AG04450 (cell line): ENCODE results near the gene PIP5K1C. TPM values are rescaled to one million over a fixed set of nuclear protein-coding genes. Genes with fewer than 3 reads are reported as not detected.

Experiments
- CTCF ChIA-PET: fragments of 300-600, 350-600 bp; formaldehyde crosslinking; extraction: SDS; loops from one replicate; lab custom pipeline; 2022; ENCODE audit warnings: antibody characterized with exemption, inconsistent platforms; lab: Charles Lee
- POLR2A ChIA-PET: fragments of 350-600 bp; formaldehyde crosslinking; extraction: SDS; loops from one replicate; lab custom pipeline; 2021; ENCODE audit warnings: antibody characterized with exemption, inconsistent platforms; lab: Yijun Ruan, JAX
- DNase-seq: peaks from one replicate; pipeline ENCODE4 v3.0.0-alpha.2; 2011; ENCODE audit warnings: low read depth, low spot score
- H3K27ac ChIP-seq: one replicate; pipeline ENCODE4 v1.5.1; 2012; ENCODE audit warnings: low read depth, low read length, control low read depth
- H3K27me3 ChIP-seq: one replicate; pipeline ENCODE4 v1.6.0; 2012; ENCODE audit warnings: low read length; ENCODE audit not compliant: control insufficient read depth, insufficient read depth
- H3K4me3 ChIP-seq: 2 replicates; pipeline ENCODE4 v1.5.1; 2011; ENCODE audit warnings: mild to moderate bottlenecking, low read depth, low read length, control low read depth
- H3K9me3 ChIP-seq: 2 replicates; pipeline ENCODE4 v1.5.1; 2012; ENCODE audit warnings: low read length; ENCODE audit not compliant: control insufficient read depth, insufficient read depth
- CTCF ChIP-seq: IDR thresholded peaks from 2 replicates; pipeline ENCODE4 v1.5.1; 2011; ENCODE audit warnings: low read depth, low read length, control low read depth, inconsistent platforms
- polyA plus RNA-seq: library from polyadenylated mRNA; depleted of rRNA; stranded (reverse); fragments of >200 nt; gene quantifications from 2 replicates; pipeline ENCODE4 v1.2.3, GENCODE V29; 2011

PIP5K1C gene
- polyA plus RNA-seq, 1 experiment: 10.3 TPM

GRCh38 chr19:3605770-3606169 lies 94.5 kb downstream of the PIP5K1C start:
- DNase-seq: no peak
- Histone ChIP-seq H3K27me3 (no peaks in the 10 kb centered on the region), H3K4me3 (peak overlapping the region; percentile 72), H3K9me3 (peaks cover 10% of the 10 kb centered on the region; the same call in 1 of the 2 replicates), H3K27ac (no peak overlapping the region)
- CTCF ChIA-PET: no interaction called here
- TF ChIP-seq CTCF: no peak
- POLR2A ChIA-PET: no interaction called here

GRCh38 chr19:3605361-3605760 lies 94.9 kb downstream of the PIP5K1C start:
- no peak overlapping the region for H3K4me3 ChIP-seq
- POLR2A ChIA-PET: no interaction called here
- CTCF ChIA-PET: no interaction called here
- no peak overlapping the region for H3K27ac ChIP-seq
- no peak for TF ChIP-seq CTCF
- DNase-seq: no peak
- no peaks in the 10 kb centered on the region for H3K27me3 ChIP-seq
- H3K9me3 ChIP-seq: peaks cover 12% of the 10 kb centered on the region; the same call in 1 of the 2 replicates

- POLR2A ChIA-PET: no interaction called here
- Histone ChIP-seq H3K9me3 (peaks cover 11% of the 10 kb centered on the region; the same call in 1 of the 2 replicates), H3K4me3 (no peak overlapping the region), H3K27me3 (no peaks in the 10 kb centered on the region), H3K27ac (no peak overlapping the region)
- no peak for TF ChIP-seq CTCF
- CTCF ChIA-PET: no interaction called here
- no peak for DNase-seq
These were observed 95.3 kb downstream of the PIP5K1C start for GRCh38 chr19:3604987-3605343.

GRCh38 chr19:3604227-3604986 lies 95.9 kb downstream of the PIP5K1C start:
- CTCF ChIA-PET: no interaction called here
- POLR2A ChIA-PET: no interaction called here

More at GRCh38 chr19:3604227-3604986, 95.9 kb downstream of the PIP5K1C start:
- no peak for TF ChIP-seq CTCF
- Histone ChIP-seq H3K27me3 (no peaks in the 10 kb centered on the region), H3K27ac (no peak overlapping the region), H3K9me3 (peaks cover 10% of the 10 kb centered on the region; the same call in 1 of the 2 replicates), H3K4me3 (no peak overlapping the region)
- no peak for DNase-seq
